Measurements from ENCODE around the gene ACAD9.

DNA sequence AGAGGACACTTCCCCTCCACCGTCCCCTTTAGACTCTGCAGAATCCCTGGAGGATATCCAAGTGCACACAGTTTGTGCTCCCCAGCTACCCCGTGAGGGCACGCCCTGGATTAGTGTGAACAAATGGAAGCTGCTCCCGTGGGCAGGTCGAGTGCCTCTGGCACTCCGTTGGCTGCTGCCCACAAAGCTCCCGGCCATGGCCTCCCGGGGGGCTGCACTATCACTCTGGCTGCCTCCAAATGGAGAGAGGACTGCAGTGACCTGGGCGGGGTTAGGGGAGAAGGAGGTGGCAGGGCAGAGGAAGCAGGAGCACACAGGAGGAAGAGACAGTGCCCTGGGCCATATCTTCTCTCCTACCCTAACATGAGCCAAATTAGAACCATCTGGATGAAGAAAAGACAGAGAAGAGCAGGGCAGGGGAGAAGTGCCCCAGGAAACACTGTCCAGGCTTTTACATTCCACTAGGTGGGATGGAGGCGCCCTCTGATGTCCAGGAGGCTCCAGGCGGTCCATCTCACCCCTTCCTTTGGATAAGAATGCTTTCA, 29.4 kb upstream of the ACAD9 start:
- TF ChIP-seq POLR2A (IDR thresholded peaks at IDR 0.05): no peak
- TF ChIP-seq, protein P1, sequence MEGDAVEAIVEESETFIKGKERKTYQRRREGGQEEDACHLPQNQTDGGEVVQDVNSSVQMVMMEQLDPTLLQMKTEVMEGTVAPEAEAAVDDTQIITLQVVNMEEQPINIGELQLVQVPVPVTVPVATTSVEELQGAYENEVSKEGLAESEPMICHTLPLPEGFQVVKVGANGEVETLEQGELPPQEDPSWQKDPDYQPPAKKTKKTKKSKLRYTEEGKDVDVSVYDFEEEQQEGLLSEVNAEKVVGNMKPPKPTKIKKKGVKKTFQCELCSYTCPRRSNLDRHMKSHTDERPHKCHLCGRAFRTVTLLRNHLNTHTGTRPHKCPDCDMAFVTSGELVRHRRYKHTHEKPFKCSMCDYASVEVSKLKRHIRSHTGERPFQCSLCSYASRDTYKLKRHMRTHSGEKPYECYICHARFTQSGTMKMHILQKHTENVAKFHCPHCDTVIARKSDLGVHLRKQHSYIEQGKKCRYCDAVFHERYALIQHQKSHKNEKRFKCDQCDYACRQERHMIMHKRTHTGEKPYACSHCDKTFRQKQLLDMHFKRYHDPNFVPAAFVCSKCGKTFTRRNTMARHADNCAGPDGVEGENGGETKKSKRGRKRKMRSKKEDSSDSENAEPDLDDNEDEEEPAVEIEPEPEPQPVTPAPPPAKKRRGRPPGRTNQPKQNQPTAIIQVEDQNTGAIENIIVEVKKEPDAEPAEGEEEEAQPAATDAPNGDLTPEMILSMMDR (IDR thresholded peaks at IDR 0.05): no peak
